ENCODE data around the gene ALCAM. TPM values are rescaled to one million over a fixed set of nuclear protein-coding genes. Genes with fewer than 3 reads are reported as not detected.

Gene ALCAM
- total RNA-seq, 2 donors from 2014 or later: 32.2 to 91.2 TPM

DNA sequence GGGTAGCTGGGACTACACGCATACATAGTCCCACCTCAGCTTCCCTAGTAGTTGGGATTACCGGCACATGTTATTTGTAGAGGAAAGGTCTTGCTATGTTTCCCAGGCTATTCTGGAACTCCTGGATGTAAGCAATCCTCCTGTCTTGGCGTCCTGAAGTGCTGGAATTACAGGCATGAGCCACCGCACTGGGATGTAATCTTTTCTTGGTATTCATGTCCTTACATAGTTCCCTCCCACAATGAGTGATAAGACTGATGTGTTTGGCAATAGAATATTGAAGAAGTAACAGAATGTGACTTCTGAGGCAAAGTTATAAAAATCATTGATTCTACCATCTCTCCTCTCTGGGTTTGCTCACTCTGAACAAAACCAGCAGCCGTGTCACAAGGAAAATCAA is 22.7 kb upstream of the ALCAM start:
- no peaks in the 10 kb centered on the region for H3K9me3 ChIP-seq
- no peak overlapping the region for H3K4me3 ChIP-seq
- TF ChIP-seq POLR2A (IDR thresholded peaks at IDR 0.05): no peak
- TF ChIP-seq, protein P1, sequence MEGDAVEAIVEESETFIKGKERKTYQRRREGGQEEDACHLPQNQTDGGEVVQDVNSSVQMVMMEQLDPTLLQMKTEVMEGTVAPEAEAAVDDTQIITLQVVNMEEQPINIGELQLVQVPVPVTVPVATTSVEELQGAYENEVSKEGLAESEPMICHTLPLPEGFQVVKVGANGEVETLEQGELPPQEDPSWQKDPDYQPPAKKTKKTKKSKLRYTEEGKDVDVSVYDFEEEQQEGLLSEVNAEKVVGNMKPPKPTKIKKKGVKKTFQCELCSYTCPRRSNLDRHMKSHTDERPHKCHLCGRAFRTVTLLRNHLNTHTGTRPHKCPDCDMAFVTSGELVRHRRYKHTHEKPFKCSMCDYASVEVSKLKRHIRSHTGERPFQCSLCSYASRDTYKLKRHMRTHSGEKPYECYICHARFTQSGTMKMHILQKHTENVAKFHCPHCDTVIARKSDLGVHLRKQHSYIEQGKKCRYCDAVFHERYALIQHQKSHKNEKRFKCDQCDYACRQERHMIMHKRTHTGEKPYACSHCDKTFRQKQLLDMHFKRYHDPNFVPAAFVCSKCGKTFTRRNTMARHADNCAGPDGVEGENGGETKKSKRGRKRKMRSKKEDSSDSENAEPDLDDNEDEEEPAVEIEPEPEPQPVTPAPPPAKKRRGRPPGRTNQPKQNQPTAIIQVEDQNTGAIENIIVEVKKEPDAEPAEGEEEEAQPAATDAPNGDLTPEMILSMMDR (IDR thresholded peaks at IDR 0.05): no peak
- no peak for TF ChIP-seq POLR2AphosphoS5 (IDR thresholded peaks at IDR 0.05)
- H3K4me1 ChIP-seq (replicated peaks): no peaks in the 10 kb centered on the region
- H3K27ac ChIP-seq: no peak overlapping the region
- no peaks in the 10 kb centered on the region for H3K27me3 ChIP-seq (replicated peaks; ENCODE audit: insufficient read depth)
- H3K36me3 ChIP-seq: no peaks in the 10 kb centered on the region
- intact Hi-C loops (cut with DNase I): no loop called here
- 84% methylated on average over 5 of the region's 5 CpGs for WGBS
- no peak for DNase-seq (ENCODE audit: low spot score)

DNA sequence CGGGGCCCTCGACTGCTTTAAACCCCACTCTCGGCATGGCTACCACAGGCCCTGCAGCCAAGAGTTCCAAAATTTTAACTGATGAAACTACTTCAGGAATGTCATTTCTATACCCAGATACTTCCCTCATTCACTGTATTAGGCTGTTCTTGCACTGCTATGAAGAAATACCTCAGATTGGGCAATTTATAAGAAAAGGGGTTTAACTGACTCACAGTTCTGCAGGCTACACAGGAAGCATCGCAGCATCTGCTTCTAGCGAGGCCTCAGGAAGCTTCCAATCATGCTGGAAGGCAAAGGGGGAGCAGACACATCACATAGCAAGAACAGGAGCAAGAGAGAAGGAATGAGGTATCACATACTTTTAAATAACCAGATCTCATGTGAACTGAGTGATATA is 21.6 kb upstream of the ALCAM start:
- no peak overlapping the region for H3K27ac ChIP-seq
- DNase-seq (ENCODE audit: low spot score): no peak
- H3K36me3 ChIP-seq: no peaks in the 10 kb centered on the region
- H3K4me1 ChIP-seq (replicated peaks): no peaks in the 10 kb centered on the region
- no peaks in the 10 kb centered on the region for H3K9me3 ChIP-seq
- no peak overlapping the region for H3K4me3 ChIP-seq
- H3K27me3 ChIP-seq (replicated peaks; ENCODE audit: insufficient read depth): no peaks in the 10 kb centered on the region
- WGBS: 82% methylated on average over 5 of the region's 5 CpGs
- TF ChIP-seq POLR2A (IDR thresholded peaks at IDR 0.05): no peak
- no peak for TF ChIP-seq POLR2AphosphoS5 (IDR thresholded peaks at IDR 0.05)
- TF ChIP-seq, protein P1 (IDR thresholded peaks at IDR 0.05): no peak
- intact Hi-C loops (cut with DNase I): no loop called here

DNA sequence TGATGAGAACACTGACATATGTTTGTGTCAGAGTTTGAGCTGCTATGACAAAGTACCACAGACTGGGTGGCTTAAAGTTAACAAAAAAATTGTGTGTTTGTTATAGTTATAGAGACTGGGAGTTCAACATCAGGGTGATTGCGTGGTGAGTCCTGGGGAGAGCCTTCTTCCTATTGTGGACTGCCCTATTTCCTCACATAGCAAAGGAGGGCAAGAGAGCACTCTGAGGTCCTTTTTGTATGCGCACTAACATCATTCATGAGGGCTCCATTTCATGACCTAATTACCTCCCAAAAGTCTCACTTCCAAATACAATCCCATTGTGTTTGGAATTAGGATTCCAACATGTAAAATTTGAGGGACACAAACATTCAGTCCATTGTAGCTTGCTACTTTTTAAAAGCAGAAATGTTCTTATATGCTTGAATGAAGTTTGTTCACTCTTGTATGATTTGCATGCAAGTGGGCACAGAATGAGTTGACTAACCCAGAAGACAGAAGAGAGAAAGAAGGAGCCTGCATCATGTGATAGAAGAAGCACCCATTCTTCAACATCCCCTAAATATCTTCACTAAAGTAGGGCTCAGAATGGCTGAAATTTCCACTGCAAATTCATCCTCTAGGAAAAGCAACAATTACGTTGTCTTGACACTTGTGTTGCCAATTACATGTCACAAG is 18.9 kb upstream of the ALCAM start:
- DNase-seq (ENCODE audit: low spot score): no peak
- no peaks in the 10 kb centered on the region for H3K4me1 ChIP-seq (replicated peaks)
- TF ChIP-seq POLR2A (IDR thresholded peaks at IDR 0.05): no peak
- no peak for TF ChIP-seq POLR2AphosphoS5 (IDR thresholded peaks at IDR 0.05)
- TF ChIP-seq, protein P1 (IDR thresholded peaks at IDR 0.05): no peak
- H3K9me3 ChIP-seq: no peaks in the 10 kb centered on the region
- no peak overlapping the region for H3K27ac ChIP-seq
- intact Hi-C loops (cut with DNase I): no loop called here
- H3K36me3 ChIP-seq: no peaks in the 10 kb centered on the region
- H3K4me3 ChIP-seq: no peak overlapping the region
- H3K27me3 ChIP-seq (replicated peaks; ENCODE audit: insufficient read depth): no peaks in the 10 kb centered on the region
- WGBS: 97% methylated on average over 3 of the region's 3 CpGs

DNA sequence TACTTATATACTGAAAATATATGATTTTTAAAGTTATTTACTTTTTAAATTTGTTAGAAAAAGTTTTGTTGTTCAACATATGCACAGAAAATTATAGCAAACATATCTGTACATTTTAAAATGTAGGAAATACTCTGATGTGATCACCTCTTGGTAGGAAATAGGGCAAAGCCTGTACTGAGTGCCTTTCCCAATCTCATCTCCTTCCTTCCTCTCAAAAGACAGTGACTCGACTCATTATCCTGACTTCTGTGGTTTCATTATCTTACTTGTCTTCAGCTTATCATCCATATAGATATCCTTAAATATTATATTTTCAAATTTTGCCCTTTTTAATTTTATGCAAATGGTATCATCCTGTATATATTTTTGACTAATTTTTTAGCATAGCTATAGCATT is 18.4 kb upstream of the ALCAM start:
- Histone ChIP-seq H3K27me3 (replicated peaks; ENCODE audit: insufficient read depth) (no peaks in the 10 kb centered on the region), H3K36me3 (no peaks in the 10 kb centered on the region), H3K27ac (no peak overlapping the region), H3K4me3 (no peak overlapping the region), H3K9me3 (no peaks in the 10 kb centered on the region), H3K4me1 (replicated peaks) (no peaks in the 10 kb centered on the region)
- TF ChIP-seq POLR2AphosphoS5 (IDR thresholded peaks at IDR 0.05) (no peak), POLR2A (IDR thresholded peaks at IDR 0.05) (no peak)
- TF ChIP-seq, protein P1 (IDR thresholded peaks at IDR 0.05): no peak
- no peak for DNase-seq (ENCODE audit: low spot score)
- intact Hi-C loops (cut with DNase I): no loop called here
- WGBS: 80% methylated on average over 1 of the region's 1 CpG

DNA sequence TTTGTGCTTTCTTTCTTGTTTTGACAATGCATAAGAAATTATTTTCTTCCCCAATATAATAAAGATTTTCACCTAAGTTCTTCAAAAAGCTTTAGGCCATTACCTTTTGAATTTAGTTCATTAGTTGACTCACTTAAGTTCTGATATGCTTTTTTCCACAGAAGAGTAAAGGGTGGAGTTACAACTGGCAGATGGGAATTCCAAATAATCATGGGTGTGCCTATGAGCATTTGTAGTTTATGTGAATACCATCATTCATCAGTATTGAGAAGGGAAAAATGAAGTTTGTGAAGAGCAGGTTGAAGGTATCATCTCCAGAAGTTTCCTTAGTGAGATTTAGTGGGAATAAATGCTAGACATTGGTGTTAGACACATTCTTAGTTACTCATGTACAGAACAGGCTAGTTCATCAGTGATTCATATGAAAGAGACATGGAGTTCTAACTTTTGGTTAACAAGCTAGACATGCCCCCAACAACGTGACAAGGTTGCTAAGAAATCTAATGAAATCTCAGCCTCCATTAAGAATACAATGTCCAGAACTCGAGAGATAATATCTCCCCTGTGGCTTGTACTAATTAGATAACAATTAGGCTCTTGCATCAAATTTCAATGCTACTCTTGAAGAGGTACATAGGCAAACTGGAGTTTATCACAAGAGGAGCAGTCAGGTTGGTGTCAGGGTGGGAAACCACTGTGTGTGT is 16.9 kb upstream of the ALCAM start:
- TF ChIP-seq POLR2AphosphoS5 (IDR thresholded peaks at IDR 0.05) (no peak), POLR2A (IDR thresholded peaks at IDR 0.05) (no peak)
- TF ChIP-seq, protein P1 (IDR thresholded peaks at IDR 0.05): no peak
- intact Hi-C loops (cut with DNase I): no loop called here
- H3K4me3 ChIP-seq: no peak overlapping the region
- no peaks in the 10 kb centered on the region for H3K4me1 ChIP-seq (replicated peaks)
- no peaks in the 10 kb centered on the region for H3K9me3 ChIP-seq
- no peak overlapping the region for H3K27ac ChIP-seq
- no peak for DNase-seq (ENCODE audit: low spot score)
- 34% methylated on average over 2 of the region's 2 CpGs for WGBS
- no peaks in the 10 kb centered on the region for H3K36me3 ChIP-seq
- H3K27me3 ChIP-seq (replicated peaks; ENCODE audit: insufficient read depth): no peaks in the 10 kb centered on the region
